MM.1S (cell line): ENCODE data around the gene CRNN.

Experiments used
- EZH2 ChIP-seq: fragments of 300-600 bp; sonication (generic); optimal IDR thresholded peaks from 2 replicates; pipeline ENCODE3; 2017; ENCODE audit warnings: low read depth, mild to moderate bottlenecking, antibody characterized with exemption, low read length, mixed read lengths
- TF ChIP-seq, protein P1 (sequence below): fragments of 300-600 bp; sonication (generic); IDR thresholded peaks from 2 replicates; pipeline ENCODE4 v1.5.1; 2016; ENCODE audit warnings: antibody characterized with exemption, low read length, mixed read lengths

GRCh38 chr1:152436593-152437496, 22.8 kb upstream of the CRNN start:
- TF ChIP-seq, protein P1, sequence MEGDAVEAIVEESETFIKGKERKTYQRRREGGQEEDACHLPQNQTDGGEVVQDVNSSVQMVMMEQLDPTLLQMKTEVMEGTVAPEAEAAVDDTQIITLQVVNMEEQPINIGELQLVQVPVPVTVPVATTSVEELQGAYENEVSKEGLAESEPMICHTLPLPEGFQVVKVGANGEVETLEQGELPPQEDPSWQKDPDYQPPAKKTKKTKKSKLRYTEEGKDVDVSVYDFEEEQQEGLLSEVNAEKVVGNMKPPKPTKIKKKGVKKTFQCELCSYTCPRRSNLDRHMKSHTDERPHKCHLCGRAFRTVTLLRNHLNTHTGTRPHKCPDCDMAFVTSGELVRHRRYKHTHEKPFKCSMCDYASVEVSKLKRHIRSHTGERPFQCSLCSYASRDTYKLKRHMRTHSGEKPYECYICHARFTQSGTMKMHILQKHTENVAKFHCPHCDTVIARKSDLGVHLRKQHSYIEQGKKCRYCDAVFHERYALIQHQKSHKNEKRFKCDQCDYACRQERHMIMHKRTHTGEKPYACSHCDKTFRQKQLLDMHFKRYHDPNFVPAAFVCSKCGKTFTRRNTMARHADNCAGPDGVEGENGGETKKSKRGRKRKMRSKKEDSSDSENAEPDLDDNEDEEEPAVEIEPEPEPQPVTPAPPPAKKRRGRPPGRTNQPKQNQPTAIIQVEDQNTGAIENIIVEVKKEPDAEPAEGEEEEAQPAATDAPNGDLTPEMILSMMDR = no peak
- TF ChIP-seq EZH2 = no peak
